HK-2 (cell line): Measurements from ENCODE around the gene DLG5.

ENCODE experiments used
- DNase-seq: peaks from one replicate; pipeline ENCODE4 v3.0.0-alpha.2; 2018; ENCODE audit not compliant: unreplicated experiment

DLG5 gene

GRCh38 chr10:77843264-77843663, 83.3 kb downstream of the DLG5 start:
- DNase-seq = no peak

GRCh38 chr10:77842652-77843212, 83.8 kb downstream of the DLG5 start:
- no peak for DNase-seq

GRCh38 chr10:77841711-77842375, 84.7 kb downstream of the DLG5 start:
- peak; percentile 33 for DNase-seq

GRCh38 chr10:77840636-77841035, 85.9 kb downstream of the DLG5 start:
- no peak for DNase-seq

GRCh38 chr10:77837925-77838595, 88.5 kb downstream of the DLG5 start:
- DNase-seq = no peak

GRCh38 chr10:77837248-77837924, 89.2 kb downstream of the DLG5 start:
- DNase-seq = peak; percentile 54

GRCh38 chr10:77836299-77836820, 90.2 kb downstream of the DLG5 start:
- DNase-seq = no peak

GRCh38 chr10:77835669-77836086, 90.9 kb downstream of the DLG5 start:
- no peak for DNase-seq

GRCh38 chr10:77834943-77835668, 91.4 kb downstream of the DLG5 start:
- no peak for DNase-seq

- no peak for DNase-seq
Observed at GRCh38 chr10:77834540-77834939, 92.0 kb downstream of the DLG5 start.

- DNase-seq = no peak
Observed at GRCh38 chr10:77833792-77834191, 92.8 kb downstream of the DLG5 start.

GRCh38 chr10:77833225-77833624, 93.3 kb downstream of the DLG5 start:
- no peak for DNase-seq

GRCh38 chr10:77832238-77832637, 94.3 kb downstream of the DLG5 start:
- no peak for DNase-seq

- DNase-seq = no peak
Observed at GRCh38 chr10:77829356-77829755, 97.2 kb downstream of the DLG5 start.

- DNase-seq = no peak
Observed at GRCh38 chr10:77828377-77828776, 98.2 kb downstream of the DLG5 start.

GRCh38 chr10:77827366-77827765, 99.2 kb downstream of the DLG5 start:
- DNase-seq = no peak

GRCh38 chr10:77825965-77826364, 100.6 kb downstream of the DLG5 start:
- DNase-seq = no peak

- no peak for DNase-seq
Observed at GRCh38 chr10:77824908-77825307, 101.6 kb downstream of the DLG5 start.

- peak; percentile 72 for DNase-seq
Observed at GRCh38 chr10:77823811-77824542, 102.6 kb downstream of the DLG5 start.

GRCh38 chr10:77821551-77821950, 105.0 kb downstream of the DLG5 start:
- DNase-seq = no peak

- no peak for DNase-seq
Observed at GRCh38 chr10:77821036-77821435, 105.5 kb downstream of the DLG5 start.
